Measurements from ENCODE around the gene AAMDC.

Gene AAMDC

DNA sequence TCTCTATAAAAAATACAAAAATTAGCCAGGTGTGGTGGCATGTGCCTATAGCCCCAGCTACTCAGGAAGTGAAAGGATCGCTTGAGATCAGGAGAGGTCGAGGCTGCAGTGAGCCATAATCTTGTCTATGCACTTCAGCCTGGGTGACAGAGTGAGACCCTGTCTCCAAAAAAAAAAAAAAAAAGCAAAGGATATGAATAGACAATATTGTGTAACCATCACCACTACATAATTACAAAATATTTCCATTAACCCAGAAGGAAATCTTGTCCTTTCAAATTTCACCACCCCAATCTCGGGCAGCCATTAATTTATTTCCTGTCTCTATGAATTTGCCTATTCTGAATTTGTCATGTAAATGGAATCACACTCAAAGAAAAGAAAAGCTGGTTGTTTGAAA lies 21.6 kb upstream of the AAMDC start:
- Histone ChIP-seq H2AFZ (ENCODE audit: low read depth, low read length, severe bottlenecking) (no peak overlapping the region), H3K4me2 (ENCODE audit: low read depth, low read length, poor library complexity, severe bottlenecking) (no peak overlapping the region), H3K27me3 (ENCODE audit: low read length) (no peaks in the 10 kb centered on the region), H4K20me1 (ENCODE audit: low read depth, low read length) (peaks cover 2% of the 10 kb centered on the region; the same call in 1 of the 2 replicates), H3K36me3 (ENCODE audit: low read length) (no peaks in the 10 kb centered on the region), H3K4me3 (ENCODE audit: insufficient read depth, low read length, poor library complexity, severe bottlenecking) (no peak overlapping the region), H3K9ac (ENCODE audit: low read length) (no peak overlapping the region), H3K9me3 (ENCODE audit: insufficient read depth, low read length) (no peaks in the 10 kb centered on the region), H3K79me2 (ENCODE audit: insufficient read depth, low read length) (peaks cover 100% of the 10 kb centered on the region), H3K9me2 (replicated peaks; ENCODE audit: insufficient read depth, low read length) (no peaks in the 10 kb centered on the region), H3K27ac (ENCODE audit: low read depth, low read length) (no peak overlapping the region), H3F3A (ENCODE audit: insufficient read depth) (no peaks in the 10 kb centered on the region)
- TF ChIP-seq, protein P1, sequence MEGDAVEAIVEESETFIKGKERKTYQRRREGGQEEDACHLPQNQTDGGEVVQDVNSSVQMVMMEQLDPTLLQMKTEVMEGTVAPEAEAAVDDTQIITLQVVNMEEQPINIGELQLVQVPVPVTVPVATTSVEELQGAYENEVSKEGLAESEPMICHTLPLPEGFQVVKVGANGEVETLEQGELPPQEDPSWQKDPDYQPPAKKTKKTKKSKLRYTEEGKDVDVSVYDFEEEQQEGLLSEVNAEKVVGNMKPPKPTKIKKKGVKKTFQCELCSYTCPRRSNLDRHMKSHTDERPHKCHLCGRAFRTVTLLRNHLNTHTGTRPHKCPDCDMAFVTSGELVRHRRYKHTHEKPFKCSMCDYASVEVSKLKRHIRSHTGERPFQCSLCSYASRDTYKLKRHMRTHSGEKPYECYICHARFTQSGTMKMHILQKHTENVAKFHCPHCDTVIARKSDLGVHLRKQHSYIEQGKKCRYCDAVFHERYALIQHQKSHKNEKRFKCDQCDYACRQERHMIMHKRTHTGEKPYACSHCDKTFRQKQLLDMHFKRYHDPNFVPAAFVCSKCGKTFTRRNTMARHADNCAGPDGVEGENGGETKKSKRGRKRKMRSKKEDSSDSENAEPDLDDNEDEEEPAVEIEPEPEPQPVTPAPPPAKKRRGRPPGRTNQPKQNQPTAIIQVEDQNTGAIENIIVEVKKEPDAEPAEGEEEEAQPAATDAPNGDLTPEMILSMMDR (IDR thresholded peaks at IDR 0.05; ENCODE audit: insufficient read depth, low read length, poor library complexity, severe bottlenecking) = no peak
- no peak for TF ChIP-seq EZH2phosphoT487 (conservative IDR thresholded peaks at IDR 0.05; ENCODE audit: low read length)

DNA sequence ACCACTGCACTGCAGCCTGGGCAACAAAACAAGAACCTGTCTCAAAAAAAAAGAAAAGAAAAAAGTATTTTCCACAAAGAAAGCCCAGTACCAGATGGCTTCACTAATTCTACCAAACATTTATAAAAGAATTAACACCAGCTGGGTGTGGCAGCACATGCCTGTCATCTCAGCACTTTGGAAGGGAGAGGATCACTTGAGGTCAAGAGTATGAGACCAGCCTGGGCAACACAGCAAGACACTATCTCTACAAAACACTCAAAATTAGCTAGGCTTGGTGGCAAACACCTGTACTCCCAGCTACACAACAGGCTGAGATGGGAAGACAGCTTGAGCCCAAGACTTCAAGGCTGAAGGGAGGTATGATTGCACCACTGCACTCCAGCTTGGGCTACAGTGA lies 20.5 kb upstream of the AAMDC start:
- Histone ChIP-seq H3K9me2 (replicated peaks; ENCODE audit: insufficient read depth, low read length) (no peaks in the 10 kb centered on the region), H2AFZ (ENCODE audit: low read depth, low read length, severe bottlenecking) (no peak overlapping the region), H3K36me3 (ENCODE audit: low read length) (no peaks in the 10 kb centered on the region), H3K4me3 (ENCODE audit: insufficient read depth, low read length, poor library complexity, severe bottlenecking) (no peak overlapping the region), H3F3A (ENCODE audit: insufficient read depth) (no peaks in the 10 kb centered on the region), H3K9ac (ENCODE audit: low read length) (no peak overlapping the region), H3K27me3 (ENCODE audit: low read length) (no peaks in the 10 kb centered on the region), H3K4me2 (ENCODE audit: low read depth, low read length, poor library complexity, severe bottlenecking) (no peak overlapping the region), H3K9me3 (ENCODE audit: insufficient read depth, low read length) (no peaks in the 10 kb centered on the region), H3K79me2 (ENCODE audit: insufficient read depth, low read length) (peaks cover 100% of the 10 kb centered on the region), H4K20me1 (ENCODE audit: low read depth, low read length) (peaks cover 11% of the 10 kb centered on the region), H3K27ac (ENCODE audit: low read depth, low read length) (no peak overlapping the region)
- TF ChIP-seq EZH2phosphoT487 (conservative IDR thresholded peaks at IDR 0.05; ENCODE audit: low read length) = no peak
- TF ChIP-seq, protein P1 (IDR thresholded peaks at IDR 0.05; ENCODE audit: insufficient read depth, low read length, poor library complexity, severe bottlenecking) = no peak

GRCh38 chr11:77801477-77801876 lies 19.5 kb upstream of the AAMDC start:
- Histone ChIP-seq H3K79me2 (ENCODE audit: insufficient read depth, low read length) (peaks cover 100% of the 10 kb centered on the region), H3K27me3 (ENCODE audit: low read length) (no peaks in the 10 kb centered on the region), H3K27ac (ENCODE audit: low read depth, low read length) (no peak overlapping the region), H3K9me2 (replicated peaks; ENCODE audit: insufficient read depth, low read length) (no peaks in the 10 kb centered on the region), H2AFZ (ENCODE audit: low read depth, low read length, severe bottlenecking) (no peak overlapping the region), H3K4me2 (ENCODE audit: low read depth, low read length, poor library complexity, severe bottlenecking) (no peak overlapping the region), H3K36me3 (ENCODE audit: low read length) (no peaks in the 10 kb centered on the region), H3K9me3 (ENCODE audit: insufficient read depth, low read length) (no peaks in the 10 kb centered on the region), H4K20me1 (ENCODE audit: low read depth, low read length) (peaks cover 18% of the 10 kb centered on the region), H3F3A (ENCODE audit: insufficient read depth) (no peaks in the 10 kb centered on the region), H3K4me3 (ENCODE audit: insufficient read depth, low read length, poor library complexity, severe bottlenecking) (no peak overlapping the region), H3K9ac (ENCODE audit: low read length) (no peak overlapping the region)
- TF ChIP-seq, protein P1 (IDR thresholded peaks at IDR 0.05; ENCODE audit: insufficient read depth, low read length, poor library complexity, severe bottlenecking) = no peak
- TF ChIP-seq EZH2phosphoT487 (conservative IDR thresholded peaks at IDR 0.05; ENCODE audit: low read length) = no peak
